ENCODE measurements around the gene SLC16A3. TPM values are rescaled to one million over a fixed set of nuclear protein-coding genes. Genes with fewer than 3 reads are reported as not detected.

Gene SLC16A3
- total RNA-seq, 2 experiments from 2014 or later = 93.4 to 99.0 TPM

GRCh38 chr17:82269138-82269881 is 40.5 kb downstream of the SLC16A3 start:
- Mint-ChIP-seq H3K4me3 (peak overlapping the region; percentile 45), H3K27ac (peak overlapping the region; percentile 85), H3K36me3 (ENCODE audit: low read depth) (peaks cover 81% of the 10 kb centered on the region), H3K4me1 (ENCODE audit: low read depth) (peaks cover 64% of the 10 kb centered on the region), H3K9me3 (no peaks in the 10 kb centered on the region), H3K27me3 (no peaks in the 10 kb centered on the region)
- H3K27me3 ChIP-seq (ENCODE audit: control insufficient read depth in 1 of 2, insufficient read depth in 2 of 2, low read length in 2 of 2) = no peaks in the 10 kb centered on the region
- ChIA-PET CTCF (interaction anchor here (0.7 to 1.1 kb wide), 2 partner anchors 10 to 25 kb away, joined by 3 to 5 read pairs; no protein-coding TSS in a partner anchor), POLR2A (interaction anchor here (0.7 to 2.0 kb wide), 3 partner anchors 24 to 68 kb away, joined by 3 to 7 read pairs (median 5); no protein-coding TSS in a partner anchor)
- H3K9me3 ChIP-seq (ENCODE audit: control insufficient read depth in 1 of 2, insufficient read depth in 1 of 2, low read length in 2 of 2) = no peaks in the 10 kb centered on the region
- no peak overlapping the region for H3K4me3 ChIP-seq (ENCODE audit: low read length)
- intact Hi-C loops (cut with DNase I, micrococcal nuclease) = no loop called here
- no peak for ATAC-seq (ENCODE audit: poor library complexity)
- DNase-seq = no peak
- peaks cover 76% of the 10 kb centered on the region for H3K4me1 ChIP-seq (ENCODE audit: insufficient read depth, low read length)
- peaks cover 63% of the 10 kb centered on the region for H3K36me3 ChIP-seq (ENCODE audit: insufficient read depth, low read length)
- TF ChIP-seq, protein P1, sequence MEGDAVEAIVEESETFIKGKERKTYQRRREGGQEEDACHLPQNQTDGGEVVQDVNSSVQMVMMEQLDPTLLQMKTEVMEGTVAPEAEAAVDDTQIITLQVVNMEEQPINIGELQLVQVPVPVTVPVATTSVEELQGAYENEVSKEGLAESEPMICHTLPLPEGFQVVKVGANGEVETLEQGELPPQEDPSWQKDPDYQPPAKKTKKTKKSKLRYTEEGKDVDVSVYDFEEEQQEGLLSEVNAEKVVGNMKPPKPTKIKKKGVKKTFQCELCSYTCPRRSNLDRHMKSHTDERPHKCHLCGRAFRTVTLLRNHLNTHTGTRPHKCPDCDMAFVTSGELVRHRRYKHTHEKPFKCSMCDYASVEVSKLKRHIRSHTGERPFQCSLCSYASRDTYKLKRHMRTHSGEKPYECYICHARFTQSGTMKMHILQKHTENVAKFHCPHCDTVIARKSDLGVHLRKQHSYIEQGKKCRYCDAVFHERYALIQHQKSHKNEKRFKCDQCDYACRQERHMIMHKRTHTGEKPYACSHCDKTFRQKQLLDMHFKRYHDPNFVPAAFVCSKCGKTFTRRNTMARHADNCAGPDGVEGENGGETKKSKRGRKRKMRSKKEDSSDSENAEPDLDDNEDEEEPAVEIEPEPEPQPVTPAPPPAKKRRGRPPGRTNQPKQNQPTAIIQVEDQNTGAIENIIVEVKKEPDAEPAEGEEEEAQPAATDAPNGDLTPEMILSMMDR (IDR thresholded peaks at IDR 0.05) = no peak
- H3K27ac ChIP-seq (ENCODE audit: low read depth in 1 of 2, low read length in 2 of 2) = peak overlapping the region in 1 of 2 donors; percentile 40

GRCh38 chr17:82269882-82270500 is 41.1 kb downstream of the SLC16A3 start:
- H3K27ac Mint-ChIP-seq = peak overlapping the region; percentile 85
- Histone ChIP-seq H3K9me3 (ENCODE audit: control insufficient read depth in 1 of 2, insufficient read depth in 1 of 2, low read length in 2 of 2) (no peaks in the 10 kb centered on the region), H3K4me3 (ENCODE audit: low read length) (no peak overlapping the region), H3K27me3 (ENCODE audit: control insufficient read depth in 1 of 2, insufficient read depth in 2 of 2, low read length in 2 of 2) (no peaks in the 10 kb centered on the region), H3K36me3 (ENCODE audit: insufficient read depth, low read length) (peaks cover 57% of the 10 kb centered on the region), H3K27ac (ENCODE audit: low read depth in 1 of 2, low read length in 2 of 2) (peak overlapping the region in 1 of 2 donors; percentile 40), H3K4me1 (ENCODE audit: insufficient read depth, low read length) (peaks cover 76% of the 10 kb centered on the region)
- ChIA-PET CTCF (interaction anchor here (1.1 kb wide), 1 partner anchor 26 kb away, joined by 3 read pairs; no protein-coding TSS in a partner anchor), POLR2A (interaction anchor here (0.6 to 2.0 kb wide), 3 partner anchors 27 to 69 kb away, joined by 3 to 7 read pairs (median 3); no protein-coding TSS in a partner anchor)
- peaks cover 64% of the 10 kb centered on the region for H3K4me1 Mint-ChIP-seq (ENCODE audit: low read depth)
- no peaks in the 10 kb centered on the region for H3K27me3 Mint-ChIP-seq
- TF ChIP-seq, protein P1 (IDR thresholded peaks at IDR 0.05) = no peak
- H3K4me3 Mint-ChIP-seq = peak overlapping the region; percentile 90
- peaks cover 74% of the 10 kb centered on the region for H3K36me3 Mint-ChIP-seq (ENCODE audit: low read depth)
- intact Hi-C loops (cut with DNase I, micrococcal nuclease) = loop anchor here (1.0 to 5.0 kb wide), 2 partner anchors 33 to 51 kb away; no protein-coding TSS in a partner anchor
- no peak for ATAC-seq (ENCODE audit: poor library complexity)
- no peaks in the 10 kb centered on the region for H3K9me3 Mint-ChIP-seq
- peak in 2 of 14 experiments; percentile 13 to 40 for DNase-seq

DNA sequence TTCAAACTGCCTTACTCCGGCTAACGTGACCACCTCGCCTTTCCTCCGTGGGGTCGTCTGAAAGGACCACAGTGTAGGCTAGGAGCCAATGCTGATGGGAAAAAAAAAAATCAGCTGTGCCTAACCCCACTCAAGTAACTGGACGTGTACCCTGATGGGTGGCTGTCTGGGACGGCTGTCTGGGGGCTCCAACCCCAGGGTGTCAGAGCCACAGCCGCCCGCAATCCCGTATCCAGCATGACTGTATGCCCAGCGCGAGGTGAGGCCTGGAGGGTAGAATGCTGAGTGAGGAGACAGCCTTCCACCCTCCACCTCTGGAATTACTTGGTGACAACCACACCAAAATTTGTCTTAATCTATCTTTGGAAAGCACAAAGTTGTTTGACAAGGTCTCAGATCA is 41.8 kb downstream of the SLC16A3 start:
- Histone ChIP-seq H3K27ac (ENCODE audit: low read depth in 1 of 2, low read length in 2 of 2) (no peak overlapping the region), H3K9me3 (ENCODE audit: control insufficient read depth in 1 of 2, insufficient read depth in 1 of 2, low read length in 2 of 2) (no peaks in the 10 kb centered on the region), H3K4me1 (ENCODE audit: insufficient read depth, low read length) (peaks cover 76% of the 10 kb centered on the region), H3K4me3 (ENCODE audit: low read length) (no peak overlapping the region), H3K36me3 (ENCODE audit: insufficient read depth, low read length) (peaks cover 50% of the 10 kb centered on the region), H3K27me3 (ENCODE audit: control insufficient read depth in 1 of 2, insufficient read depth in 2 of 2, low read length in 2 of 2) (no peaks in the 10 kb centered on the region)
- Mint-ChIP-seq H3K36me3 (ENCODE audit: low read depth) (peaks cover 69% of the 10 kb centered on the region), H3K4me1 (ENCODE audit: low read depth) (peaks cover 63% of the 10 kb centered on the region), H3K4me3 (peak overlapping the region; percentile 90), H3K27me3 (no peaks in the 10 kb centered on the region), H3K27ac (peak overlapping the region; percentile 85), H3K9me3 (no peaks in the 10 kb centered on the region)
- TF ChIP-seq, protein P1 (IDR thresholded peaks at IDR 0.05) = no peak
- ChIA-PET POLR2A (interaction anchor here (2.0 kb wide), 1 partner anchor 28 kb away, joined by 7 read pairs; no protein-coding TSS in a partner anchor), CTCF (no interaction called here)
- intact Hi-C loops (cut with DNase I, micrococcal nuclease) = loop anchor here (1.0 to 5.0 kb wide), 2 partner anchors 33 to 51 kb away; no protein-coding TSS in a partner anchor
- DNase-seq = no peak
- ATAC-seq (ENCODE audit: poor library complexity) = no peak
